ENCODE measurements around the gene HRH3. TPM values are rescaled to one million over a fixed set of nuclear protein-coding genes. Genes with fewer than 3 reads are reported as not detected.

Gene HRH3
- total RNA-seq, 4 donors from 2014 or later = not detected

DNA sequence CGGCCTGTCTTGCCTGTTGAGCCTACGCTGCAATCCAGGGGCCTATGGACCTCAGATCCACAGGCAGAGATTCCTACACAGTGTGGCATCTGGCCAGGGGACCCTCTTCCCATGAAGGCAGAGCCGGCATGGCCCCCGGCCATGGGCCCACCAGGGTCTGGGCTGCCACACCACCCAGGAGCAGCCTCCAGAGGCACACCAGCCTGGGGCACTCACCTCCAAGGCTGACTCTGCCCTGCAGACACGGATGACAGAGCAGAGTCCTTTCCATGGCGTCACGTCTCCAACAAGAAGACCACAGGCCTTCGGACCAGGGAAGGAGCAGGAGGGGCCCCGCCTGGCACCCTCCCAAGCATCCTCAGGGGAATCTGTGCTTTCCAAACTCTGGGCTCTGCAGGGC lies 3.5 kb upstream of the HRH3 start:
- no peak overlapping the region for H3K4me3 ChIP-seq
- peaks cover 91% of the 10 kb centered on the region for H3K27me3 ChIP-seq
- TF ChIP-seq EP300 (IDR thresholded peaks at IDR 0.05) (no peak), CTCF (IDR thresholded peaks at IDR 0.05) (no peak), POLR2A (IDR thresholded peaks at IDR 0.05) (no peak), POLR2AphosphoS5 (IDR thresholded peaks at IDR 0.05) (no peak)
- 82% methylated on average over 2 of the region's 9 CpGs for WGBS
- H3K36me3 ChIP-seq = no peaks in the 10 kb centered on the region
- peaks cover 41% of the 10 kb centered on the region for H3K4me1 ChIP-seq
- H3K27ac ChIP-seq = no peak overlapping the region
- no peak for DNase-seq (ENCODE audit: low spot score in 2 of 2)
- no peaks in the 10 kb centered on the region for H3K9me3 ChIP-seq

DNA sequence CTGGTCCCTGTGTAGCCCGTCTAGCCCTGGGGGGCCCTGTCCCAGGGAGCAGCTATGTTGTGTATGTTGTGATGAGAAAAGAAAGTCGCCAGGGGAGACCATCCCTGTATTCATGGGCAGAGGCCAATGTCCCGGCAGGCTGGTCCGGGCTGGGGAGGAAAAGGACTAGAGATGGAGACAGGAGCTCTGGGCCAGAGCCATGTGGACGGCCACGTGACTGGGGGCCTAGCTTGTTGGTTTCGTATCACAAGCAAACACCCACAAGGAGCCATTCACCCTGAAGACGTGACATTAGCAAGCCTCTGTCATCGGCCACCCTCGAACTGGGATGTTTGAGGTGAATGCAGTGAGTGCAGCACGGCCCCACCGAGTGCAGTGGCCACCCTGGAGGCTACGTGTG lies 2.9 kb upstream of the HRH3 start:
- TF ChIP-seq POLR2AphosphoS5 (IDR thresholded peaks at IDR 0.05) = no peak
- no peak for TF ChIP-seq EP300 (IDR thresholded peaks at IDR 0.05)
- TF ChIP-seq CTCF (IDR thresholded peaks at IDR 0.05) = no peak
- TF ChIP-seq POLR2A (IDR thresholded peaks at IDR 0.05) = no peak
- no peak for DNase-seq (ENCODE audit: low spot score in 2 of 2)
- Histone ChIP-seq H3K4me1 (peaks cover 37% of the 10 kb centered on the region), H3K4me3 (no peak overlapping the region), H3K36me3 (no peaks in the 10 kb centered on the region), H3K27me3 (peaks cover 92% of the 10 kb centered on the region), H3K9me3 (no peaks in the 10 kb centered on the region), H3K27ac (no peak overlapping the region)
- WGBS = 82% methylated on average over 7 of the region's 13 CpGs

DNA sequence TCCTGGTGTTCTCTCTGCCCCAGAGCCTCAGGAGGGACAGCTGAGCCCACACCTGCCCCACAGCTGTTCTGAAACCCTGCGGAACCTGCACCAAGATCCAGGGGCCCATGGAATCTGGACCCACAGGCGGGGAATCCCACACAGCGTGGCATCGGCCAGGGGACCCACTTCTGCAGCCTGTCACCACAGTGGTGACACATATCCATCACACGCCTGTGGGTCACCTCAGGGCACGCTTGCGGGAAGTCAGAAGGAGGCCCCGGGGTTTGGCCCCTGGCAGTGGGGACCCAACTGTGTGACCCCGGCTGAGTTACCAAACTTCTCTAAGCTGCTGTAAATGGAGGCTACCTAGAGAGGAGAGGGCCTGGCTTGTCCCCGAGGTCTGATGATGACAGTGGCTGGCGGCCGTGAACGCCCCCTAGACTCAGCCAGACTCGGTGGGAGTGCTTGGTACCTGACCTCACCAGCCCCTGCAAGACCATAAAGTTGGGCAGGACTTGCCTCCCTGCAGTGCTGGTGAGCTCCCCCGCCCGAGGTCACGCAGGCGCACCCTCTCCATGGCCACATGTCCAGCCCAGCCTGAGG lies 2.3 kb upstream of the HRH3 start:
- DNase-seq (ENCODE audit: low spot score in 2 of 2) = no peak
- no peaks in the 10 kb centered on the region for H3K9me3 ChIP-seq
- H3K36me3 ChIP-seq = no peaks in the 10 kb centered on the region
- no peak for TF ChIP-seq CTCF (IDR thresholded peaks at IDR 0.05)
- no peak for TF ChIP-seq EP300 (IDR thresholded peaks at IDR 0.05)
- TF ChIP-seq POLR2AphosphoS5 (IDR thresholded peaks at IDR 0.05) = no peak
- TF ChIP-seq POLR2A (IDR thresholded peaks at IDR 0.05) = no peak
- 82% methylated on average over 7 of the region's 18 CpGs for WGBS
- no peak overlapping the region for H3K27ac ChIP-seq
- H3K4me1 ChIP-seq = peaks cover 33% of the 10 kb centered on the region
- H3K4me3 ChIP-seq = no peak overlapping the region
- H3K27me3 ChIP-seq = peaks cover 94% of the 10 kb centered on the region

DNA sequence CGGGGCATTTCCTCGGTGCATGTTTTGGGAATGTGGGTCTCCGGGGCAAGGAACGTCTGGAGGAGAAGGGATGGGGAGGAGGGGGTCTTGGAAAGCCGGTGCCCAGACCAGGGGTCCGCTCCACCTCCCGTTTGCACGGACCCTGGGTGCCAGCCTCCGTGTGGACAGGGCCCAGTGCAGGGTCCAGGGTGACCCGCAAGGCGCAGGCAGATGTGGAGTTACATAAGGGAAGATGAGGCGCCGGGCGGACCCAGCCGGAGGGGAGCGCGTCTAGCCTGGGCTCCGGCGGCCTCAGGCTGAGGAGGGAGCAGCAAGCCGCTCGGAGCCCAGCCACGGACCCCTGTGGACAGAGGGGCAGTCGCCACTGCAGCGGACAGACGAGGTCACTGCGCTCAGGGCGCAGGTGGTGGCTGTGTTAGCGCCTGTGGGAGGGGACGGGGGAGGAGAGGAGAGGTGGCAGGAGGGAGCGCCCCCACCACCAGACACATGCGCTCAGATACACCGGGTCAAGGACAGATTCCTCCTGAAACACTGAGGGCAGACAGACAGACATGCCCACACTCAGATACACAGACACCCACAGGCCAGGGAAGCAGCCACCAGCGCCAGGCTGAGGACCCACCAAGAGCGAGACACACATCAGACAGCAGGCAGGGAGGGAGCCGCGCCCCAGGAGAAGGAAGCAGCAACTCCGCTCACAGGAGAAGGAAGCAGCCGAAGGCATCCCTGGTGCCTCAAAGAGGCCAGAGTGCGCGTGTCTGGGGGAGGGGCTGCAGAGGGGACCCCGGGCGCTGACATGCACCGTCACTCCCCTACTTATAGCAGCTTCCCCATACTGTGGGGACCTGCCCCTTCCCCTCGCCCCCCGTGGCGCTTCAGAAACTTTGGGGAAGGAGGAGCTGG lies 839 bp upstream of the HRH3 start:
- Histone ChIP-seq H3K27ac (no peak overlapping the region), H3K9me3 (no peaks in the 10 kb centered on the region), H3K4me1 (peaks cover 25% of the 10 kb centered on the region), H3K27me3 (peaks cover 96% of the 10 kb centered on the region), H3K4me3 (peak overlapping the region; percentile 44), H3K36me3 (no peaks in the 10 kb centered on the region)
- TF ChIP-seq POLR2A (IDR thresholded peaks at IDR 0.05) (no peak), EP300 (IDR thresholded peaks at IDR 0.05) (no peak), CTCF (IDR thresholded peaks at IDR 0.05) (no peak), POLR2AphosphoS5 (IDR thresholded peaks at IDR 0.05) (no peak)
- no peak for DNase-seq (ENCODE audit: low spot score in 2 of 2)
- WGBS = 6% methylated on average over 14 of the region's 46 CpGs

Data from suprapubic skin (tissue), 4 donors.